OCI-LY7 (cell line): ENCODE results near the gene COBLL1. TPM values are rescaled to one million over a fixed set of nuclear protein-coding genes. Genes with fewer than 3 reads are reported as not detected.
A peak's percentile ranks its signal among the peaks of the same experiment; 100 is the strongest.

Experiments used
- BruUV-seq: library from RNA; stranded (reverse); fragments of 400-500 nt; replicated peaks from 2 replicates; lab custom pipeline; 2021; lab: Mats Ljungman, UMichigan
- CTCF ChIA-PET: fragments of 300-600 bp; sonication (Branson Sonifier 250); formaldehyde crosslinking; loops from one replicate; lab custom pipeline; 2022; ENCODE audit warnings: antibody characterized with exemption; ENCODE audit not compliant: unreplicated experiment; lab: Charles Lee
- POLR2A ChIA-PET: fragments of 300-600 bp; sonication (Branson Sonifier 250); formaldehyde crosslinking; loops from one replicate; lab custom pipeline; 2022; ENCODE audit warnings: antibody characterized with exemption; lab: Charles Lee
- DNase-seq: peaks from one replicate; pipeline ENCODE4 v3.0.0-alpha.2; 2015; ENCODE audit warnings: low spot score
- H2AFZ ChIP-seq: fragments of 200-600 bp; sonication (generic), shearing (Covaris generic); 2 replicates; pipeline ENCODE4 v1.6.1; 2014; ENCODE audit warnings: mild to moderate bottlenecking, antibody characterized with exemption, low read length, moderate library complexity
- H3K27ac ChIP-seq: fragments of 200-600 bp; sonication (generic); 2 replicates; pipeline ENCODE4 v1.5.1; 2014; ENCODE audit warnings: mixed run types, low read depth, mild to moderate bottlenecking, moderate library complexity, low read length, inconsistent platforms; ENCODE audit not compliant: poor library complexity, severe bottlenecking
- H3K36me3 ChIP-seq: fragments of 200-600 bp; sonication (generic); 2 replicates; pipeline ENCODE4 v1.6.1; 2014; ENCODE audit warnings: mild to moderate bottlenecking, antibody characterized with exemption, low read length, moderate library complexity, mixed read lengths; ENCODE audit not compliant: insufficient read depth
- H3K4me1 ChIP-seq: fragments of 200-600 bp; sonication (generic); 2 replicates; pipeline ENCODE4 v1.5.1; 2014; ENCODE audit warnings: mild to moderate bottlenecking, low read length; ENCODE audit not compliant: insufficient read depth, poor library complexity, severe bottlenecking
- H3K4me2 ChIP-seq: fragments of 200-600 bp; sonication (generic); 2 replicates; pipeline ENCODE4 v1.6.1; 2014; ENCODE audit warnings: mild to moderate bottlenecking, low read length
- H3K4me3 ChIP-seq: fragments of 200-600 bp; sonication (generic); 2 replicates; pipeline ENCODE4 v1.5.1; 2014; ENCODE audit warnings: mild to moderate bottlenecking, low read depth, low read length; ENCODE audit not compliant: poor library complexity, severe bottlenecking
- H3K79me2 ChIP-seq: fragments of 200-600 bp; sonication (generic); 2 replicates; pipeline ENCODE4 v1.6.1; 2016; ENCODE audit warnings: low read depth, mild to moderate bottlenecking, low read length, moderate library complexity, mixed read lengths; ENCODE audit not compliant: insufficient read depth
- H3K9me2 ChIP-seq: fragments of 200-600 bp; sonication (generic); 2 replicates; pipeline ENCODE4 v1.6.1; 2016; ENCODE audit warnings: mild to moderate bottlenecking, low read length, mixed read lengths; ENCODE audit not compliant: insufficient read depth
- H3K9me3 ChIP-seq: fragments of 200-600 bp; sonication (generic); 2 replicates; pipeline ENCODE4 v1.6.1; 2014; ENCODE audit warnings: mild to moderate bottlenecking, mixed run types, low read length, mixed read lengths
- H4K20me1 ChIP-seq: fragments of 200-600 bp; sonication (generic); 2 replicates; pipeline ENCODE4 v1.6.1; 2014; ENCODE audit warnings: mild to moderate bottlenecking, antibody characterized with exemption, low read length, moderate library complexity, mixed read lengths; ENCODE audit not compliant: insufficient read depth
- EZH2phosphoT487 ChIP-seq: fragments of 200-600 bp; sonication (generic); IDR thresholded peaks from 2 replicates; pipeline ENCODE4 v1.6.1; 2018; ENCODE audit warnings: low read depth, borderline replicate concordance, mild to moderate bottlenecking, mixed run types, antibody characterized with exemption, low read length, moderate library complexity, mixed read lengths
- intact Hi-C: fragments of 100-400 bp; cut with micrococcal nuclease; formaldehyde crosslinking; loops from one replicate; pipeline ENCODE4 v1.10.0; 2022; ENCODE audit not compliant: unreplicated experiment
- total RNA-seq, 2 experiments: library from RNA; depleted of rRNA in 1 of 2; stranded (reverse); fragments of >200 nt in 1 of 2; shearing (Covaris generic) in 1 of 2; gene quantifications; 2 replicates each; pipeline ENCODE4 v1.2.3, GENCODE V29; 2014 to 2022
- TF ChIP-seq, protein P1 (sequence below): fragments of 200-600 bp; sonication (generic); conservative IDR thresholded peaks from 2 replicates; pipeline ENCODE4 v1.5.1; 2014; ENCODE audit warnings: mild to moderate bottlenecking, antibody characterized with exemption, low read length, moderate library complexity, mixed read lengths

Gene COBLL1
- total RNA-seq, 2 experiments from 2014 or later, result 0.79 to 40.7 TPM

DNA sequence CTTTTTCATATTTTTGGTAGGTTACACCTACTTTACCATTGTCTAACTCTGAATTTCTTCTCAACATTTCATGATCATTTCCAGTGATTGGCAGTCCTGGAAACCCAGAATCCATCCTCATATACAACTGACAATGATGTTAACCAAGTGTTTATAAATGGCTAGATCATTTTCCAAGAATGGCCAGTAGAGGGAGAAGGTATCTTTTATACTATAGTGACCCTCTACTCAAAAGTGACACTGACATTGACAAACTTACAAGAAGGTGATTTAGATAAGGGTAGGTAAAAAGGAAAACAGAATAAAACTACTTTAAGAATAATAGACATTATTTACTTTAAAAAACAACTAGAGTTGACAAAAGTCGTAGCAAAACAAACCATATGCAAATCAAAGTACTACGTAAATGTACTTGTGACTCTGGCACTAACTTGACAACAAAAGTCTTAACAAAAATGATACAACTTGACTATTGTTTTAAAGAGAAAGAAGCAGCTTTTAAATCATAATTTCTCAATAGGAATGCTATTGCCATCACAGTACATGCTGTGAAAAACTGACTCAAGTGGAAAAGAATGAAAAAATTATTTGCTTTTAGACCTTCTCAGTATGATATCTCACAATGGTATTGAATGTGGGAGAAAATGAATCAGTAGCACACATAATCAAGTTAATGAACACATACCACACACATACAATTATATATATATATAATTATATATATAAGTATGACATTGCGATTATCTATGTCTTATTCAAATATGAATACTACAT, 143.7 kb downstream of the COBLL1 start:
- CTCF ChIA-PET, result no interaction called here
- TF ChIP-seq EZH2phosphoT487, result no peak
- TF ChIP-seq, protein P1, sequence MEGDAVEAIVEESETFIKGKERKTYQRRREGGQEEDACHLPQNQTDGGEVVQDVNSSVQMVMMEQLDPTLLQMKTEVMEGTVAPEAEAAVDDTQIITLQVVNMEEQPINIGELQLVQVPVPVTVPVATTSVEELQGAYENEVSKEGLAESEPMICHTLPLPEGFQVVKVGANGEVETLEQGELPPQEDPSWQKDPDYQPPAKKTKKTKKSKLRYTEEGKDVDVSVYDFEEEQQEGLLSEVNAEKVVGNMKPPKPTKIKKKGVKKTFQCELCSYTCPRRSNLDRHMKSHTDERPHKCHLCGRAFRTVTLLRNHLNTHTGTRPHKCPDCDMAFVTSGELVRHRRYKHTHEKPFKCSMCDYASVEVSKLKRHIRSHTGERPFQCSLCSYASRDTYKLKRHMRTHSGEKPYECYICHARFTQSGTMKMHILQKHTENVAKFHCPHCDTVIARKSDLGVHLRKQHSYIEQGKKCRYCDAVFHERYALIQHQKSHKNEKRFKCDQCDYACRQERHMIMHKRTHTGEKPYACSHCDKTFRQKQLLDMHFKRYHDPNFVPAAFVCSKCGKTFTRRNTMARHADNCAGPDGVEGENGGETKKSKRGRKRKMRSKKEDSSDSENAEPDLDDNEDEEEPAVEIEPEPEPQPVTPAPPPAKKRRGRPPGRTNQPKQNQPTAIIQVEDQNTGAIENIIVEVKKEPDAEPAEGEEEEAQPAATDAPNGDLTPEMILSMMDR, result peak; percentile 80

DNA sequence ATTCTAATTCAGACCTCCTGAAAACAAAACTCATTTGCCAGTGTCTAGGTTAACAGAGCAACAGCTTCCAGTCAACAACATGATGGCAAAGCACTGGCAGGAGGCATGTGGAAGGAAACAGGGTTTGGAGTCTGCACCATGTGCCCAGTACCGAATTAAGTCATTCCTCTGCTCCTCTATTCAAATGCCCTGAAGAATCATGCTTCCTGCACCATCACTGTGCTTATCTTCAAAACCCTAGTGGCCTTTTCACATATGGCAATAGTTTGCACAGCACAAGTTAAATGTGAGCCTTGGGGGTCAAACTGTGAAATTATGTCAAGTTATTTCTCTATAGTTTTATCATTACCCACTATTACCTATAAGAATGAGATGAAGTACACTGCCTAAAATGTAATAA, 145.0 kb downstream of the COBLL1 start:
- CTCF ChIA-PET, result no interaction called here

More for the DNA sequence above, 143.7 kb downstream of the COBLL1 start:
- no peaks in the 10 kb centered on the region for H3K36me3 ChIP-seq
- no peak overlapping the region for H3K27ac ChIP-seq
- BruUV-seq, result no TSS peak
- no peak overlapping the region for H3K4me2 ChIP-seq
- POLR2A ChIA-PET, result no interaction called here
- no peaks in the 10 kb centered on the region for H3K9me2 ChIP-seq
- no peak overlapping the region for H3K4me3 ChIP-seq
- H4K20me1 ChIP-seq, result no peaks in the 10 kb centered on the region
- no peaks in the 10 kb centered on the region for H3K9me3 ChIP-seq
- DNase-seq, result peak; percentile 29
- no peaks in the 10 kb centered on the region for H3K4me1 ChIP-seq
- H2AFZ ChIP-seq, result no peak overlapping the region
- intact Hi-C loops, result no loop called here
- H3K79me2 ChIP-seq, result no peaks in the 10 kb centered on the region

More for the DNA sequence above, 145.0 kb downstream of the COBLL1 start:
- H3K36me3 ChIP-seq, result no peaks in the 10 kb centered on the region
- no peak overlapping the region for H2AFZ ChIP-seq
- DNase-seq, result no peak
- H3K79me2 ChIP-seq, result no peaks in the 10 kb centered on the region
- no peak overlapping the region for H3K4me2 ChIP-seq
- no TSS peak for BruUV-seq
- no peaks in the 10 kb centered on the region for H3K9me2 ChIP-seq
- intact Hi-C loops, result no loop called here
- no peak for TF ChIP-seq EZH2phosphoT487
- TF ChIP-seq, protein P1, result no peak
- no peaks in the 10 kb centered on the region for H3K9me3 ChIP-seq
- no peak overlapping the region for H3K4me3 ChIP-seq
- no peaks in the 10 kb centered on the region for H4K20me1 ChIP-seq
- POLR2A ChIA-PET, result no interaction called here
- no peaks in the 10 kb centered on the region for H3K4me1 ChIP-seq
- no peak overlapping the region for H3K27ac ChIP-seq
